ENCODE measurements around the gene UGT3A2. TPM values are rescaled to one million over a fixed set of nuclear protein-coding genes. Genes with fewer than 3 reads are reported as not detected.

UGT3A2 gene
- total RNA-seq, 1 experiment from 2014 or later = not detected

- Histone ChIP-seq H3K9me3 (no peaks in the 10 kb centered on the region), H3K36me3 (ENCODE audit: control insufficient read depth, insufficient read depth, low read length) (no peaks in the 10 kb centered on the region), H3K4me3 (ENCODE audit: low read depth, low read length) (no peak overlapping the region), H3K27me3 (replicated peaks; ENCODE audit: control insufficient read depth, insufficient read depth, low read length) (no peaks in the 10 kb centered on the region), H3K4me1 (no peaks in the 10 kb centered on the region)
- Mint-ChIP-seq H3K4me1 (ENCODE audit: low read depth, unreplicated experiment) (no peaks in the 10 kb centered on the region), H3K36me3 (ENCODE audit: insufficient read depth, unreplicated experiment) (peaks cover under 1% of the 10 kb centered on the region), H3K27ac (ENCODE audit: unreplicated experiment) (no peak overlapping the region), H3K4me3 (ENCODE audit: unreplicated experiment) (no peak overlapping the region), H3K9me3 (ENCODE audit: unreplicated experiment) (no peaks in the 10 kb centered on the region), H3K27me3 (ENCODE audit: insufficient read depth, unreplicated experiment) (no peaks in the 10 kb centered on the region)
- POLR2A ChIA-PET = no interaction called here
- CTCF ChIA-PET = no interaction called here
- BruUV-seq (replicated peaks) = no TSS peak
- TF ChIP-seq CTCF (IDR thresholded peaks at IDR 0.05; ENCODE audit: insufficient read depth in 1 of 2, low read depth in 1 of 2, low read length in 1 of 2, severe bottlenecking in 1 of 2, unreplicated experiment in 1 of 2) = no peak
- no peak for DNase-seq
- intact Hi-C loops (cut with micrococcal nuclease; ENCODE audit: unreplicated experiment) = no loop called here
Observed at GRCh38 chr5:36033486-36033885, 33.2 kb downstream of the UGT3A2 start.

- CTCF ChIA-PET = no interaction called here
- BruUV-seq (replicated peaks) = no TSS peak
- H3K9me3 Mint-ChIP-seq (ENCODE audit: unreplicated experiment) = no peaks in the 10 kb centered on the region
Observed at GRCh38 chr5:36033047-36033446, 33.6 kb downstream of the UGT3A2 start.

GRCh38 chr5:36031223-36031622 lies 35.5 kb downstream of the UGT3A2 start:
- no peak for TF ChIP-seq CTCF (IDR thresholded peaks at IDR 0.05; ENCODE audit: insufficient read depth in 1 of 2, low read depth in 1 of 2, low read length in 1 of 2, severe bottlenecking in 1 of 2, unreplicated experiment in 1 of 2)
- H3K27me3 Mint-ChIP-seq (ENCODE audit: insufficient read depth, unreplicated experiment) = no peaks in the 10 kb centered on the region
- peaks cover 6% of the 10 kb centered on the region for H3K36me3 Mint-ChIP-seq (ENCODE audit: insufficient read depth, unreplicated experiment)
- no TSS peak for BruUV-seq (replicated peaks)
- Histone ChIP-seq H3K4me3 (ENCODE audit: low read depth, low read length) (no peak overlapping the region), H3K27me3 (replicated peaks; ENCODE audit: control insufficient read depth, insufficient read depth, low read length) (no peaks in the 10 kb centered on the region), H3K36me3 (ENCODE audit: control insufficient read depth, insufficient read depth, low read length) (no peaks in the 10 kb centered on the region), H3K4me1 (no peaks in the 10 kb centered on the region), H3K9me3 (no peaks in the 10 kb centered on the region)
- no peak overlapping the region for H3K27ac Mint-ChIP-seq (ENCODE audit: unreplicated experiment)
- H3K4me1 Mint-ChIP-seq (ENCODE audit: low read depth, unreplicated experiment) = no peaks in the 10 kb centered on the region
- ChIA-PET CTCF (no interaction called here), POLR2A (no interaction called here)
- H3K4me3 Mint-ChIP-seq (ENCODE audit: unreplicated experiment) = no peak overlapping the region
- no peaks in the 10 kb centered on the region for H3K9me3 Mint-ChIP-seq (ENCODE audit: unreplicated experiment)
- no peak for DNase-seq
- intact Hi-C loops (cut with micrococcal nuclease; ENCODE audit: unreplicated experiment) = no loop called here

More at GRCh38 chr5:36033047-36033446, 33.6 kb downstream of the UGT3A2 start:
- H3K4me1 Mint-ChIP-seq (ENCODE audit: low read depth, unreplicated experiment) = no peaks in the 10 kb centered on the region
- DNase-seq = no peak
- H3K4me3 Mint-ChIP-seq (ENCODE audit: unreplicated experiment) = no peak overlapping the region
- H3K27me3 ChIP-seq (replicated peaks; ENCODE audit: control insufficient read depth, insufficient read depth, low read length) = no peaks in the 10 kb centered on the region
- POLR2A ChIA-PET = no interaction called here
- H3K4me3 ChIP-seq (ENCODE audit: low read depth, low read length) = no peak overlapping the region
- no peaks in the 10 kb centered on the region for H3K27me3 Mint-ChIP-seq (ENCODE audit: insufficient read depth, unreplicated experiment)
- H3K4me1 ChIP-seq = no peaks in the 10 kb centered on the region
- peaks cover 4% of the 10 kb centered on the region for H3K36me3 Mint-ChIP-seq (ENCODE audit: insufficient read depth, unreplicated experiment)
- no peaks in the 10 kb centered on the region for H3K9me3 ChIP-seq
- TF ChIP-seq CTCF (IDR thresholded peaks at IDR 0.05; ENCODE audit: insufficient read depth in 1 of 2, low read depth in 1 of 2, low read length in 1 of 2, severe bottlenecking in 1 of 2, unreplicated experiment in 1 of 2) = no peak
- H3K27ac Mint-ChIP-seq (ENCODE audit: unreplicated experiment) = no peak overlapping the region
- no peaks in the 10 kb centered on the region for H3K36me3 ChIP-seq (ENCODE audit: control insufficient read depth, insufficient read depth, low read length)
- intact Hi-C loops (cut with micrococcal nuclease; ENCODE audit: unreplicated experiment) = no loop called here
